GM13976 (cell line): ENCODE measurements around the gene CUL9.

Experiments used
- DNase-seq: peaks from one replicate; pipeline ENCODE4 v3.0.0; 2012; ENCODE audit warnings: low spot score
- in situ Hi-C: fragments of 300-500 bp; cut with MboI; formaldehyde crosslinking; loops from one replicate; pipeline ENCODE4 v1.12.0; 2022; ENCODE audit warnings: low sequenced_read_pairs, mixed read lengths, inconsistent platforms; ENCODE audit not compliant: unreplicated experiment
- TF ChIP-seq, protein P1 (sequence below): IDR thresholded peaks from 2 replicates; pipeline ENCODE4 v1.5.1; 2012; ENCODE audit warnings: borderline replicate concordance, mild to moderate bottlenecking; ENCODE audit not compliant: insufficient read depth; ENCODE audit errors: extremely low read depth, missing control alignments, control extremely low read depth

CUL9 gene

DNA sequence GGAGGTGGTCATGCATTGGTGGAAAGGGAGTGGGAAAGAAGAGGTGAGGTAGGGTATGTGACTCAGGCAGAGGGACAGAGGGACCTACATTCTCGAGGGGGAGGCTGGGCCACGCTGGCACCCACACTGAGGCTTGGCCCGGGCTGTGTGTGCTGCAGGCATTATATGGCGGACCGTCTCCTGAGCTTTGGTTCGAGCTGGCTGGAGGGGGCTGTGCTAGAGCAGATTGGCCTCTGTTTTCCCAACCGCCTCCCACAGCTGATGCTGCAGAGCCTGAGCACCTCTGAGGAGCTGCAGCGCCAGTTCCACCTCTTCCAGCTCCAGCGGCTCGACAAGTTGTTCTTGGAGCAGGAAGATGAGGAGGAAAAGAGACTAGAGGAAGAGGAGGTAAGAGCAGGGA lies 23.9 kb downstream of the CUL9 start:
- in situ Hi-C loops, result no loop called here
- TF ChIP-seq, protein P1, sequence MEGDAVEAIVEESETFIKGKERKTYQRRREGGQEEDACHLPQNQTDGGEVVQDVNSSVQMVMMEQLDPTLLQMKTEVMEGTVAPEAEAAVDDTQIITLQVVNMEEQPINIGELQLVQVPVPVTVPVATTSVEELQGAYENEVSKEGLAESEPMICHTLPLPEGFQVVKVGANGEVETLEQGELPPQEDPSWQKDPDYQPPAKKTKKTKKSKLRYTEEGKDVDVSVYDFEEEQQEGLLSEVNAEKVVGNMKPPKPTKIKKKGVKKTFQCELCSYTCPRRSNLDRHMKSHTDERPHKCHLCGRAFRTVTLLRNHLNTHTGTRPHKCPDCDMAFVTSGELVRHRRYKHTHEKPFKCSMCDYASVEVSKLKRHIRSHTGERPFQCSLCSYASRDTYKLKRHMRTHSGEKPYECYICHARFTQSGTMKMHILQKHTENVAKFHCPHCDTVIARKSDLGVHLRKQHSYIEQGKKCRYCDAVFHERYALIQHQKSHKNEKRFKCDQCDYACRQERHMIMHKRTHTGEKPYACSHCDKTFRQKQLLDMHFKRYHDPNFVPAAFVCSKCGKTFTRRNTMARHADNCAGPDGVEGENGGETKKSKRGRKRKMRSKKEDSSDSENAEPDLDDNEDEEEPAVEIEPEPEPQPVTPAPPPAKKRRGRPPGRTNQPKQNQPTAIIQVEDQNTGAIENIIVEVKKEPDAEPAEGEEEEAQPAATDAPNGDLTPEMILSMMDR, result no peak
- no peak for DNase-seq

- in situ Hi-C loops, result no loop called here
Observed at GRCh38 chr6:43207286-43207685, 25.3 kb downstream of the CUL9 start.

DNA sequence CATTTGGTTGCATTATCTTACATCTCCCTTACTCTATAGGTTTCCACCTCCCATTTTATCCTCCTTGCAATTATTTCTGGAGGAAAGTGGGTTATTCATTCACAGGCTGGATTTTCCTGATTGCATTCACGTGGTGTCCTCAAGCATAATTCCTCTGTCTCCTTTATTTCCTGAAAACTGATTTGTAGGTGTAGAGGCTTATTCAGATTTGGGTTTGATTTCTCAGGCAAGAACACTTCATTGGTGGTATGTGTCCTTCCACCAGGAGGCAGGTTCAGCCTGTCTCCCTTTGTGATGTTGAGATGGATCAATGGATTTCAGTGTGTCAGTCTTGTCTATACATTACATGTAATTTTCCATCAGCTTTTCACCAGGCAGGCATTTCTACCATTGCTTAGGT lies 30.0 kb downstream of the CUL9 start:
- DNase-seq, result no peak
- TF ChIP-seq, protein P1, result no peak
- in situ Hi-C loops, result no loop called here

More at GRCh38 chr6:43207286-43207685, 25.3 kb downstream of the CUL9 start:
- TF ChIP-seq, protein P1, result no peak
- no peak for DNase-seq

- DNase-seq, result no peak
- in situ Hi-C loops, result no loop called here
- TF ChIP-seq, protein P1, result no peak
Observed at GRCh38 chr6:43213431-43213830, 31.4 kb downstream of the CUL9 start.

GRCh38 chr6:43215066-43215465 lies 33.1 kb downstream of the CUL9 start:
- TF ChIP-seq, protein P1, result no peak

GRCh38 chr6:43216200-43216599 lies 34.2 kb downstream of the CUL9 start:
- no peak for DNase-seq
- TF ChIP-seq, protein P1, result no peak
- in situ Hi-C loops, result no loop called here

More at GRCh38 chr6:43215066-43215465, 33.1 kb downstream of the CUL9 start:
- in situ Hi-C loops, result no loop called here
- DNase-seq, result no peak

- TF ChIP-seq, protein P1, result no peak
- DNase-seq, result no peak
- in situ Hi-C loops, result no loop called here
Observed at GRCh38 chr6:43217351-43217750, 35.4 kb downstream of the CUL9 start.
